NCI-H2171 treated with DMSO at 0.1 percent for 48 hours (cell line): Measurements from ENCODE around the gene VPS16.

Experiments
- DNase-seq: peaks from one replicate; lab custom pipeline; 2025; lab: John Stamatoyannopoulos, UW

The VPS16 gene

GRCh38 chr20:2835331-2835796 is 5.2 kb upstream of the VPS16 start:
- DNase-seq: no peak

- DNase-seq: no peak
Observed at GRCh38 chr20:2836035-2836434, 4.5 kb upstream of the VPS16 start.

GRCh38 chr20:2837221-2837960 is 3.2 kb upstream of the VPS16 start:
- no peak for DNase-seq

- no peak for DNase-seq
Observed at GRCh38 chr20:2838170-2838797, 2.3 kb upstream of the VPS16 start.

GRCh38 chr20:2838847-2839671 is 1.5 kb upstream of the VPS16 start:
- no peak for DNase-seq

- no peak for DNase-seq
Observed at GRCh38 chr20:2839732-2840137, 810 bp upstream of the VPS16 start.

- DNase-seq: no peak
Observed at GRCh38 chr20:2840967-2841531, 504 bp downstream of the VPS16 start.

DNA sequence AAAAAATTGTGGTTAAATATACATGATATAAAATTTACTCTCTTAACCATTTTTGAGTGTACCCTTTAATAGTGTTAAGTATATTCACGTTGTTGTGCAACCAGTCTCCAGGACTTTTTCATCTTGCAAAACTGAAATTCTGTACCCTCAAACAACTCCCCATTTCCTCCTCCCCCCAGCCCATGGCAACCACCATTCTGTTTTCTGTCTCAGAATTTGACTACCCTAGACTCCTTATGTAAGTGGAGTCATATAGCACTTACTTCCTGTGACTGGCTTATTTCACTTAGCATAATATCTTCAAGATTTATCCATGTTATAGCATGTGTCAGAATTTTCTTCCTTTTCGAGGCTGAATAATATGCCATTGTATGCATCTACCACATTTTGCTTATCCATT is 5.1 kb downstream of the VPS16 start:
- DNase-seq: no peak

DNA sequence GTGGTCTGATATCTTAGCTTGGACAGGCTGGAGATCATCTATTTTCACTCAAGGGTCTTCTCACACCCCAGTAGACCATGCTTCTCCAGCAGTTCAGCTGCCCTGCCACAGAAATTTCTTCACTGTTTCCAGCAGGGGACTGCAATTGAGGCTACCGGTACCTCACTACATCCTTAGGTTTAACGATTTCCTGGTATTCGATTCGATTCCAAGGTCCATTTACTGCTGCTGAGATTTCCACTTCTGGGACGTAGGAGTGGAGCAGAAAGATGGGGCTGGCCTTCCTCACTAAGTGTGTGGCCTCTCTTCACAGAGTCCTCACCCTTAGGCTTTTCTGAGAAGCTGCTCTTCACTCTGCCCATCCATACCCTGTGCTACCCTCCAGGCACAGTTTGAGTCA is 6.2 kb downstream of the VPS16 start:
- DNase-seq: no peak

GRCh38 chr20:2847802-2848201 is 7.3 kb downstream of the VPS16 start:
- no peak for DNase-seq

GRCh38 chr20:2849529-2849928 is 9.0 kb downstream of the VPS16 start:
- no peak for DNase-seq

DNA sequence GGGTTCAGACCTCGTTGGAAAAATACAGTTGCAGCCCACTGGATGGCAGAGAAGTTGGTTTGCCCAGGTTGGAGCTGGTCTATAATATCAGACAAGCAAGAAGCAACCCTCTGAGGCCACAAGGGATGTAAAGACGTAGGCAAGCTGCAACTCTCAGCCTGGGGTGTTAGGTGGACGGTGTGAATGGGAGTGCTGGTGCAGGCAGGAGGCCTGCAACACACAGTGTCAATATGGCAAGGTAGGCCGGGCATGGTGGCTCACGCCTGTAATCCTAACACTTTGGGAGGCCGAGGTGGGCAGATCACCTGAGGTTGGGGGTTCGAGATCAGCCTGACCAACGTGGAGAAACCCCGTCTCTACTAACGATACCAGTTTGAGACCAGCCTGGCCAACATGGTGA is 10.5 kb downstream of the VPS16 start:
- no peak for DNase-seq

DNA sequence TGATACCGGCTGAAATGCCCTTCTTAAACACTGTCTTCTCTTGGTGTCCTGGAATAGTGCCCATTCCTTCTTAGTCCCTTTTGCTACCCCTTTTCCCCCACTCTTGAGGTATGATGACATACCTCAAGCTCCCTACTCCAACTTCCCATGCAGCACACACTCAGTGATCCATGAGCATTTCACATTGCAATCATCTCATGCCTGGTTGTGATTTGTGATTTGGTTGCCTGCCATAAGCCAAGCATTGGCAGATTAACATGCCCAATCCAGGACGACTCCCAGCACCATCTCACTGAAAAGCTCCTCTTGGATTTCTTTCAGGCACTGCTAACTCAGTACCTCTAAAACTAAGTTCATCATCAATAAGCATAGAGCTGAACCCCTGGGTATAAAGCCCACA is 18.0 kb downstream of the VPS16 start:
- no peak for DNase-seq

DNA sequence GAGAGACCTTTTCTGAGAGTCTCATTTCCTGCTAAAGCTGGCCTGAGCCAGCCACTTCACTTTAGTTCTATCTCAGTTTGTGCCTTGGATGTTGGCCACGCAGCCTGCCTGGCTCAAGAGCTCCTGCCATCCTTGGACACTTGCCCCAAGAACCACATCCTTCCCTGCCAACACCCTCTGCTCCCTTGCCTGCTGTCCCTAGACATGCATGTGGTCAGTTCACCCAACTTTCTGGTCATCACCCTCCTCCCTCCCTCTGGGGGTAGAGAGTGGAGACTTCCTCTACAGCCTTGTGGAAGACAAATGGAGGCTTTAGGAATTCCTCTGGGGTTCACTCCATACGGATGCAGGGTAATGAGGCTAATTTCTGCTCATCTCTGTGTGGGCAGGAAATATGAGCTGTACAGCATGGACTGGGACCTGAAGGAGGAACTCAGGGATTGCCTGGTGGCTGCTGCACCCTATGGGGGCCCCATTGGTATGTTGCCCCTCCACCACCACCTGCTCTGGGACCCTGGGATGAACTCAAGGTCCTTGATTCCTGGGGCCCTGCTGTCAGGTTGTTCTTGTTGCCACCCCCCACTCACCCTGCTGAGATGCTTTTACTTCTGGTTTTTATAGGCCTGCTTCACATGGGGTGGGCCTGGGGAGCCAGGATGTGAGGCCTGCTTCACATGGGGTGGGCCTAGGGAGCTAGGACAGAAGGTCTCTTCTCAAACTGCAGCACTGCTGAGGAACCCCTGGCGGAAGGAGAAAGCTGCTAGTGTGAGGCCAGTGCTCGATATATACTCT is 19.0 kb downstream of the VPS16 start:
- no peak for DNase-seq

- no peak for DNase-seq
Observed at GRCh38 chr20:2864626-2865025, 24.1 kb downstream of the VPS16 start.

GRCh38 chr20:2865101-2865500 is 24.6 kb downstream of the VPS16 start:
- DNase-seq: no peak

- DNase-seq: no peak
Observed at GRCh38 chr20:2865630-2866029, 25.1 kb downstream of the VPS16 start.

DNA sequence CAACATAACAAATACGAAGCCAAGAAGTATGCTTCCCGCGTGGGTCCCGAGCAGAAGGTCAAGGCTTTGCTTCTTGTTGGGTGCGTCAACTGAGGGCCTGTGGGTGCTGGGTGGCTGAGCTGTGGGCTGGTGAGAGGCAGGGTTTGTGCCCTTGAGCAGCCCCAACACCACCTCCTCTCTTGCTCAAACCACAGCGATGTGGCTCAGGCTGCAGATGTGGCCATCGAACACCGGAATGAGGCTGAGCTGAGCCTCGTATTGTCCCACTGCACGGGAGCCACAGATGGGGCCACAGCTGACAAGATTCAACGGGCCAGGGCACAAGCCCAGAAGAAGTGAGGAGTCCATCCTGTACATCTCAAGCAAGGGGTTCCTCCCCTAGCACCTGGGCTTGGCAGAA is 25.7 kb downstream of the VPS16 start:
- DNase-seq: no peak

DNA sequence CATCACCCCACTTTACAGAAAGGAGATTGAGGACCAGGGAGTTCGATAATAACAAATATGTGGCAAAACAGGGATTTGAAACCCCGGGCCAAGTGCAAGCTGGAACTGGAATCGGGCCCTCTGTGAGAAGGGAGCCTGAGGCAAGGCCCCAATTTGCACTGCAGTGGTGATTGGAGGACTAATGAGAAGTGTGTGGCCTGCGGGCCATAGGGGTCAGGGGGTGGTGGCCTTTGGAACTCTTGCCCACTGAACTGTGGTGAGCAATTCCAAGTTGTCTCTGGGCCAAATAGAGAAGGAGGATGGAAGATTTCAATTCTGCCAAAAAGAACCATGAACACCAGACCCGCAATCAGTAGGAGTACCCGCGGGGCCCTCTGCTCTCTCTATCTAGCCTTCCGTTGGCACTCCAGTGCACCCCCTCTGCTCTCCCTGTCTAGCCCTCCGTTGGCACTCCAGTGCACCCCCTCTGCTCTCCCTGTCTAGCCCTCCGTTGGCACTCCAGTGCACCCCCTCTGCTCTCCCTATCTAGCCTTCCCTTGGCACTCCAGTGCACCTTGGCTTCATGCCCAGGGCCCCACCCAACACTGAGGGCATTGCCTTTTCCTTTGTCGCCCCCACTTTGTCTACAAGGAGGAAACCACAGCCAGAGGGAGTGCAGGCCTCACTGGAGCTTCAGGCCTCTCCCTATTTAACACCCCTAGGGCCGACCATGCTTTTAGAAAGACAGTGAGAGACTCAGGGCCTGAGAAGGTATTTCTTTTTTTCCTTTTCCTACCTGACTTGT is 26.7 kb downstream of the VPS16 start:
- DNase-seq: no peak

DNA sequence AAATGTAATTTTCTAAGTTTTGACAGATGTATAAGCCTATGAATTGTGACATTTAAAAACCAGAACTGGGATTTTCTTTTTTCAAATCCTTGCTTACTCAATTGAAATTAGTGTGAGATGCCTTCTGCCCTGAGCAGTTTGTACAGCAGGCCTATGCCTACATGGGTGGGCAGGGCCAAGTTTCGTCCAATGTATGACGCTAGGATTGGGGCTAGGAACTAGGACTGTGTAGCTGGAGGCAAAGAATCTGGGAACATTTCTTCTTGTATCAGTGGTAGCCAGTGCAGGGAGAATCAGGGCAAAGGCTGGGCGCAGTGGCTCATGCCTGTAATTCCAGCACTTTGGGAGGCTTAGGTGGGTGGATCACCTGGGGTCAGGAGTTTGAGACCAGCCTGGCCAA is 28.8 kb downstream of the VPS16 start:
- DNase-seq: no peak

GRCh38 chr20:2871111-2871465 is 30.5 kb downstream of the VPS16 start:
- no peak for DNase-seq
